GM21360 (cell line): ENCODE data around the gene VIL1.

Experiments used
- ATAC-seq: cut with Tn5 transposase; IDR thresholded peaks from one replicate; pipeline ENCODE4 v1.9.1; 2021; ENCODE audit warnings: mild to moderate bottlenecking, moderate library complexity; ENCODE audit not compliant: unreplicated experiment

Gene VIL1

GRCh38 chr2:218482651-218483050 is 63.7 kb downstream of the VIL1 start:
- ATAC-seq = no peak

DNA sequence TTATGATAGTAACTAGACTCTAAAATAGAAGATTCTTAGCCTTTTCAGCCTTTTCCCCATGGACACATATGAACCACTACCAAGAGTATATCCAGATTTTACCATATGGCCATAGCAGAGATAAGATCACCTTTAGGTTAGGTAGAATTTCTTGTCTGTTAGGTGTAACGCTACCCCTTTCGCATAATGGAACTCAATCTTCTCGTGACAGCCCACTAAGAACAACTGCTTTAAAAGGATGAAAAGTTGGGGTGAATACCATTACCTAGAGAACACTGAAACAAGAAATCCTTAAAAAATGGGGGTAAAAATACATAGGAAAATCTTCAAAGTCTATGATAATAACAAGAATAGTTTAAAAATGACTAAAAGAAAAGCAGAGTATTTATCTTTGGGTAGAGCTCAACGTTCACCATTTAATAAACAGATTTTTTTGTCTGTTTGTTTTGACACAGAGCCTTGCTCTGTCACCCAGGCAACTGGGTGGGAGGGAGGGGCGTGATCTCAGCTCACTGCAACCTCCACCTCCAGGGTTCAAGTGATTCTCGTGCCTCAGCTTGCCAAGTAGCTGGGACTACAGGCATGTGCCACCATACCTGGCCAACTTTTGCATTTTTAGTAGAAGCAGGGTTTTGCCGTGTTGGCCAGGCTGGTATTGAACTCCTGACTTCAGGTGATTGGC is 67.2 kb downstream of the VIL1 start:
- ATAC-seq = no peak

GRCh38 chr2:218500501-218501060 is 81.7 kb downstream of the VIL1 start:
- ATAC-seq = no peak

- ATAC-seq = no peak
These were observed 82.7 kb downstream of the VIL1 start for GRCh38 chr2:218501665-218502064.
